Large intestine (tissue), 3 donors: ENCODE data around the gene KIRREL1. TPM values are rescaled to one million over a fixed set of nuclear protein-coding genes. Genes with fewer than 3 reads are reported as not detected.

ENCODE experiments used
- DNase-seq, 2 donors: peaks; one replicate each; pipeline versions ENCODE4 v3.0.0 to v3.0.0-alpha.2; 2013
- H3K27ac ChIP-seq: one replicate; pipeline ENCODE4 v1.5.1; 2013; ENCODE audit warnings: low read length
- H3K27me3 ChIP-seq: 2 replicates; pipeline ENCODE4 v1.6.1; 2013; ENCODE audit warnings: low read length; ENCODE audit not compliant: control insufficient read depth, insufficient read depth
- H3K36me3 ChIP-seq: 2 replicates; pipeline ENCODE4 v1.6.1; 2013; ENCODE audit warnings: low read length; ENCODE audit not compliant: control insufficient read depth, insufficient read depth
- H3K4me1 ChIP-seq: one replicate; pipeline ENCODE4 v1.6.1; 2013; ENCODE audit warnings: low read length; ENCODE audit not compliant: control insufficient read depth, insufficient read depth
- H3K4me3 ChIP-seq: one replicate; pipeline ENCODE4 v1.5.1; 2013; ENCODE audit warnings: low read length
- H3K9me3 ChIP-seq: one replicate; pipeline ENCODE4 v1.6.1; 2013; ENCODE audit warnings: mild to moderate bottlenecking, low read depth, low read length, moderate library complexity; ENCODE audit not compliant: control insufficient read depth
- WGBS: methylation state at CpG from one replicate; pipeline ENCODE4 v1.1.5; 2013; ENCODE audit warnings: low lambda C conversion rate; ENCODE audit not compliant: insufficient coverage; 5-methylcytosine and 5-hydroxymethylcytosine counted together
- polyA plus RNA-seq: library from polyadenylated mRNA; unstranded; fragments of 120-200 nt; gene quantifications from one replicate; pipeline ENCODE4 v1.2.1, GENCODE V29; 2013

KIRREL1 gene
- polyA plus RNA-seq, 1 donor = 18.7 TPM

DNA sequence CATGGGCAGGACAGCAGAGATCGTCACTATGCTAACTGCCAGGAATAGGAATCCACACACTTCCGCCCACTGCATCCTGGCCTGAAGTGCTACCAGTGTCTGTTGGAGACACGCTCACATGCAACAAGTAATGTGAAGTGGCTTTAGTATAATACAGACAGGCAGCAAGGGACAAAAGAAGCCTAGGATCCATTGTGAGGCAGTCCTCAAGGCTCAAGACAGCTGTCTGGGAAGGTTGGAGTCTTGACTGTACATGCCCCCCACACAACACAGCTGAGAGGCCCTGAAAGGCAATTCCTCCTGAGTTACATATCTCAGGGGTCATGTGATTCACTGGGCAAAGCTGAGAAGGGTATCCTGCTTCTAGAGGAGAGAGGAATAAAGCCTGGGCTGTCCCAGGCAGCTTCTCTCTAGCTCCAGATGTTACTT lies 147.3 kb downstream of the KIRREL1 start:
- Histone ChIP-seq H3K27ac (no peak overlapping the region), H3K4me3 (no peak overlapping the region), H3K36me3 (no peaks in the 10 kb centered on the region), H3K9me3 (peaks cover 3% of the 10 kb centered on the region), H3K4me1 (no peaks in the 10 kb centered on the region), H3K27me3 (no peaks in the 10 kb centered on the region)
- WGBS = no CpG with 5 or more reads among the region's 3 CpGs
- peak in 1 of 2 donors; percentile 17 for DNase-seq

DNA sequence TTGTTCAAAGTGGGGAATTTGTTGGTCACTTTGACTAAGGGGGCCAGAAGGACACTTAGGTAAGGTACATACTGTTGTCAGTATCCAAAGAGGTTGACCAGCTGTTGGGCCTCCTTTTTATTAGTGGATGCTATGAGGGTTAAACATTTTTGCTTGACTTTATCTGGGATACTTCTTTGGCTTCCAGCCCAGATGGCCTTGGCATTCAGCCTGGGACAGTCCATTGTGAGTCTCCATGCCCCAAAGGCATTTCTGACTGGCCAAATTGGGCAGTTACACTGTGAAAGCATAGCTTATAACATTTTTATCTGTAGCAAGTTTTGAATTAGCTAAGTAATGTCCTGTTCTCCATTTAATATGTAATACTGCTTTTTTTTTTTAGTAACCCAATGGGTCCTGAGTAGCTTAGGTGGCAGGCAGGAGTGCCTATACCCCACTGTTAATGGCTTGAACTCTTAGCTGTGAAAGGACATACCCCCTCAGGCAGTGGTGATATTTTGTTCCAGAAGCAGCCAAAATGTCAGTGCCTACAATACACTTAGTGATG lies 151.8 kb downstream of the KIRREL1 start:
- Histone ChIP-seq H3K9me3 (no peaks in the 10 kb centered on the region), H3K36me3 (no peaks in the 10 kb centered on the region), H3K4me3 (no peak overlapping the region), H3K27me3 (no peaks in the 10 kb centered on the region), H3K27ac (no peak overlapping the region), H3K4me1 (peaks cover 4% of the 10 kb centered on the region)
- DNase-seq = no peak

DNA sequence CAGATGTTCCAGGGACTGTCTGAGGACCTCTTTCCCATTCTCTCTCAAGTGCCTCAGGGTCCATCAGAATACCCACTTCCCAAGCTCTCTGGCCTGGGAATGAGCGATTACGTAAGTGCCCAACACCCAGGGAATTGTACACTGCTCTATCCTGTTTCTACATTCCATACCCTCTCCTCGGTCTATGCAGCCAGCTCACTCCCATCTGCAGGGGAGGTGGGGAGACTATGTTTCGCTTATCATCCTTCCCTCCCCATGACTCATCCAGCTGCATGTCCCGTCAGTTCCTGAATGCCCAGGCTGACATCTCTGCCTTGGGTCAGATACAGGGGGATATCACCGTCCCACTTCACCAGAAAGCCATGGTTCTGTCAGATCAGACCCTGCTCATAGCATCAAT lies 152.7 kb downstream of the KIRREL1 start:
- Histone ChIP-seq H3K4me3 (no peak overlapping the region), H3K27me3 (no peaks in the 10 kb centered on the region), H3K36me3 (no peaks in the 10 kb centered on the region), H3K9me3 (no peaks in the 10 kb centered on the region), H3K4me1 (peaks cover 4% of the 10 kb centered on the region), H3K27ac (no peak overlapping the region)
- no peak for DNase-seq
- WGBS = no CpG with 5 or more reads among the region's 6 CpGs

DNA sequence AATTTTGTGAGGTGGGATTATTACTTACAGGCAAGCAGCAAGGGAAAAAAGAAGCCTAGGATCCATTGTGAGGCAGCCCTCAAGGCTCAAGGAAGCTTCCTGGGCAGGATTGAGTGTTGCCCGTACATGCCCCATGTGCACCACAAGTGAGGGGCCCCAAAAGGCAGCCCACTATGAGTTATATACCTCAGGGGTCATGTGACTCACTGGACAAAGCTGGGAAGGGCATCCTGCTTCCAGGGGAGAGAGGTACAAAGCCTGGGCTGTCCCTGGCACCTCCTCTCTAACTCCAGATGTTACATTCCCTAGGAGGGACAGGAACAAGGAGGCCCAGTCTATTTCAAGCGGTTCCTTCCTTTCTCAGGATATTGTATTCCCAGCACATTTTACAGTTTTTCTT lies 153.3 kb downstream of the KIRREL1 start:
- Histone ChIP-seq H3K27me3 (no peaks in the 10 kb centered on the region), H3K4me3 (no peak overlapping the region), H3K9me3 (no peaks in the 10 kb centered on the region), H3K4me1 (peaks cover 4% of the 10 kb centered on the region), H3K27ac (no peak overlapping the region), H3K36me3 (no peaks in the 10 kb centered on the region)
- no CpG with 5 or more reads among the region's 2 CpGs for WGBS
- no peak for DNase-seq

DNA sequence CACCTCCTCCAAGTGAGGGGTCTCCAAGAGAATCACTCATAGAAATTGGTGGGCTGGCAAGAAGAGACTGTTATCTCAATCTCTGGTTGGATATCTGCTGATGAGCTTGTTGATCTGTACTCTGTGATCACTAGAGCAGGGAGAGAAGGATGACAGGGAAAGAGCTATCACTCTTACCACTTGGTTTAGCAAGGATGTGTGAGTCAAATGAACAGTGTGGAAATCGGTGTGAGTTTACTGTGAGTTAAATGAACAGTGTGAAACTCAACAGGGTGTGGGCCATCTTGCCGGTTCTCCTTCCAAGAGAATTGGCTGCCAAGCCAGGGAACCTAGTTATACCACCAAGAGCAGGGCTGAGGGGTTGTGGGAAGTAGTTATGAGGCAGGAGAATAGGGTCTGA lies 154.0 kb downstream of the KIRREL1 start:
- Histone ChIP-seq H3K9me3 (no peaks in the 10 kb centered on the region), H3K4me1 (peaks cover 4% of the 10 kb centered on the region), H3K27ac (no peak overlapping the region), H3K36me3 (no peaks in the 10 kb centered on the region), H3K4me3 (no peak overlapping the region), H3K27me3 (no peaks in the 10 kb centered on the region)
- no peak for DNase-seq
- no CpG with 5 or more reads among the region's 2 CpGs for WGBS

DNA sequence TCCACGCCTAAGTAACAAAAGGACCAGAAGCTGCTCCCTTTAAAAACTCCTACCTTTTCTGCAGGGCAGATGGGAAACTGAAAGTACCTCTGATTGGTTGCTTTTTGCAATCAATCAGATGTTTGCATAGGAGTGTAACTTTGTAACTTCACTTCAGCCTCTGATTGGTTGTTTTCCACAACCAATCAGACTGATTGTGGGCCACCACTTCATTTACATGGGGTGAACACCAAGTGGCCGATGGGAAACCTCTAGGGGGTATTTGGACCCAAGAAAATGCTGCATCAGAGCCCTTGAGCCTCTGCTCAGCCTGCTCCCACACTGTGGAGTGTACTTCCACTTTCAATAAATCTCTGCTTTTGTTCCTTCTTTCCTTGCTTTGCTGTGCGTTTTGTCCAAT lies 154.4 kb downstream of the KIRREL1 start:
- Histone ChIP-seq H3K9me3 (no peaks in the 10 kb centered on the region), H3K4me1 (peaks cover 4% of the 10 kb centered on the region), H3K4me3 (no peak overlapping the region), H3K27ac (no peak overlapping the region), H3K36me3 (no peaks in the 10 kb centered on the region), H3K27me3 (no peaks in the 10 kb centered on the region)
- 86% methylated on average over 1 of the region's 3 CpGs for WGBS
- DNase-seq = no peak

DNA sequence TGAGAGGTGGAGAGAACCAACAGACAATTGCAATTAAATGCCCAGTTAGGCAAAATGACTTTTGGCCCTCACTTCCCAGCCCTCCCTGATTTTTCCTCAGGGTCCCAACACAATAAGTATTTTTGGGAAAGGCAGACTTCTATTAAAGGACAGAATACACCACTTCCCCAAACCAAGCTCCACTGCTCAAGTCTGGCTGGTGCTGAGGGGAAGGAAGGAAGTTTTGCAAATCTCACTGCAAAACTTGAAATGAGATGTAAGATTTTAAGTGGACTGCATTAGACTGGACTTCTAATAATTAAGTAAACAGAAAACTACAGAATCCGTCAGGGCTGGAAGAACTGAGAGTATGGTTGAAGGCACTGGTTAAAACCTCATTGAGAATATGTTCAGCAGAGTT lies 155.0 kb downstream of the KIRREL1 start:
- Histone ChIP-seq H3K27me3 (peaks cover 2% of the 10 kb centered on the region), H3K4me3 (no peak overlapping the region), H3K9me3 (no peaks in the 10 kb centered on the region), H3K36me3 (no peaks in the 10 kb centered on the region), H3K4me1 (peaks cover 4% of the 10 kb centered on the region), H3K27ac (no peak overlapping the region)
- WGBS = no CpG with 5 or more reads among the region's 1 CpG
- DNase-seq = no peak

DNA sequence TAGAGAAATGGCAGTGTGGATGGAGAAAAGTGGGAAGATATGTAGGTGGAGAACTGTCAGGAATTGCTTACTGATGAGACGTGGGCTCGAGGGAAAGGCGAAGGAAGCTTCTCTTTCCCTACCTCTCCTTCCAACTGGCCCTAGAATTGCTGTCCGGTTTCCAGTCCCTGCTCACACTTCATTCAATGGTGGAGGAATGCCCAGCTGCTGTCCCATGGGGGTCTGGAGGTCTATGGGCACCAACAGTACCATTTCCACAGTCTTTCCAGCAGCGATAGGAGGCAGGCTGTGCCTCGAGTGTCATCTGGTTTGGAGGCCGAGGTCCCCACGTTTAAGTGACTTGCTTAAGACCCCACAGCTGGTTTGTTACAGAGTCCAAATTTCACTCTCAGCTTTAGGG lies 155.7 kb downstream of the KIRREL1 start:
- H3K27me3 ChIP-seq = peaks cover 4% of the 10 kb centered on the region
- DNase-seq = no peak
- H3K9me3 ChIP-seq = no peaks in the 10 kb centered on the region
- H3K36me3 ChIP-seq = no peaks in the 10 kb centered on the region
- peak overlapping the region; percentile 16 for H3K4me3 ChIP-seq
- H3K27ac ChIP-seq = no peak overlapping the region
- no CpG with 5 or more reads among the region's 8 CpGs for WGBS
- peaks cover 4% of the 10 kb centered on the region for H3K4me1 ChIP-seq

Other genes starting within 250 kb of the KIRREL1 start
- gene FCRL2, start 216.5 kb upstream of the KIRREL1 start, polyA plus RNA-seq = 0.15 TPM
- gene FCRL1, start 173.5 kb upstream of the KIRREL1 start, polyA plus RNA-seq = 0.52 TPM
- 0.13 TPM for gene CD5L, start 151.8 kb upstream of the KIRREL1 start, polyA plus RNA-seq
- gene CD1D, start 187.2 kb downstream of the KIRREL1 start, polyA plus RNA-seq = 5.7 TPM